B cell (primary cell): ENCODE measurements around the gene FTO. TPM values are rescaled to one million over a fixed set of nuclear protein-coding genes. Genes with fewer than 3 reads are reported as not detected.

ENCODE experiments used
- ATAC-seq: fragments of 200-7000 bp; cut with Tn5 transposase; one replicate; pipeline ENCODE4 v1.10.0; 2021; ENCODE audit warnings: low read depth, mild to moderate bottlenecking, moderate number of reproducible peaks, moderate library complexity
- CTCF ChIA-PET: fragments of 350-600 bp; sonication (Branson Sonifier 250); formaldehyde crosslinking; loops from one replicate; lab custom pipeline; 2021; ENCODE audit warnings: antibody characterized with exemption, inconsistent platforms; lab: Charles Lee
- POLR2A ChIA-PET: fragments of 350-600 bp; sonication (Branson Sonifier 250); formaldehyde crosslinking; loops from one replicate; lab custom pipeline; 2021; ENCODE audit warnings: antibody characterized with exemption; lab: Charles Lee
- DNase-seq: peaks from one replicate; pipeline ENCODE4 v3.0.0; 2013
- H2AFZ ChIP-seq: 2 replicates; pipeline ENCODE4 v1.6.1; 2012; ENCODE audit warnings: mild to moderate bottlenecking, low read depth, low read length; ENCODE audit not compliant: insufficient read depth, poor library complexity, severe bottlenecking
- H3K27ac ChIP-seq, 2 donors: 1 replicate in 1 of 2; 2 replicates in 1 of 2; pipeline ENCODE4 v1.5.1; 2012 to 2013; ENCODE audit warnings: low read length in 2 of 2, mild to moderate bottlenecking in 2 of 2, moderate library complexity in 1 of 2
- H3K27me3 ChIP-seq, 4 experiments: fragments of 200-600 bp in 1 of 4; sonication (generic) in 1 of 4; replicated peaks in 1 of 4; 1 replicate in 2 of 4; 2 replicates in 2 of 4; pipeline versions ENCODE4 v1.6.1 to v1.7.0; 2013 to 2016; ENCODE audit warnings: low read length in 3 of 4, mild to moderate bottlenecking in 2 of 4, mixed read lengths in 1 of 4, moderate library complexity in 1 of 4; ENCODE audit not compliant: insufficient read depth in 4 of 4, control insufficient read depth in 3 of 4; ENCODE audit errors: control extremely low read depth in 1 of 4
- H3K36me3 ChIP-seq, 2 experiments: replicated peaks in 1 of 2; 1 replicate in 1 of 2; 2 replicates in 1 of 2; pipeline versions ENCODE4 v1.6.1 to v1.7.1; 2013; ENCODE audit warnings: low read length in 1 of 2; ENCODE audit not compliant: insufficient read depth in 2 of 2, control insufficient read depth in 1 of 2; ENCODE audit errors: control extremely low read depth in 1 of 2, extremely low read depth in 1 of 2
- H3K4me1 ChIP-seq, 2 donors: fragments of 200-600 bp in 1 of 2; sonication (generic) in 1 of 2; 1 replicate in 1 of 2; 2 replicates in 1 of 2; pipeline versions ENCODE4 v1.5.1 to v1.6.1; 2013 to 2017; ENCODE audit warnings: low read length in 2 of 2; ENCODE audit not compliant: control insufficient read depth in 2 of 2, insufficient read depth in 2 of 2
- H3K4me2 ChIP-seq: replicated peaks from 2 replicates; pipeline ENCODE3; 2012; ENCODE audit warnings: mild to moderate bottlenecking, low read depth, low read length; ENCODE audit not compliant: poor library complexity, severe bottlenecking
- H3K4me3 ChIP-seq, 5 experiments: fragments of 200-600 bp in 1 of 5; sonication (generic) in 1 of 5; 1 replicate in 3 of 5; 2 replicates in 2 of 5; pipeline versions ENCODE4 v1.5.1 to v1.7.0; 2011 to 2016; ENCODE audit warnings: low read length in 4 of 5, mild to moderate bottlenecking in 4 of 5, low read depth in 2 of 5, control low read depth in 1 of 5, moderate library complexity in 1 of 5; ENCODE audit not compliant: insufficient read depth in 1 of 5; ENCODE audit errors: control extremely low read depth in 1 of 5, extremely low read depth in 1 of 5
- H3K79me2 ChIP-seq: fragments of 200-600 bp; sonication (generic); one replicate; pipeline ENCODE4 v1.6.0; 2016; ENCODE audit warnings: low read length; ENCODE audit not compliant: control insufficient read depth, insufficient read depth
- H3K9ac ChIP-seq: fragments of 200-600 bp; sonication (generic); 2 replicates; pipeline ENCODE4 v1.6.1; 2017; ENCODE audit warnings: mild to moderate bottlenecking, low read length, moderate library complexity
- H3K9me3 ChIP-seq, 3 donors: one replicate each; pipeline versions ENCODE4 v1.6.1 to v1.7.1; 2013; ENCODE audit warnings: low read length in 2 of 3; ENCODE audit not compliant: control insufficient read depth in 2 of 3, insufficient read depth in 1 of 3; ENCODE audit errors: control extremely low read depth in 1 of 3
- H4K20me1 ChIP-seq: 2 replicates; pipeline ENCODE4 v1.6.0; 2012; ENCODE audit warnings: mild to moderate bottlenecking, low read length; ENCODE audit not compliant: insufficient read depth, control insufficient read depth, poor library complexity, severe bottlenecking
- H3K27ac Mint-ChIP-seq: one replicate; pipeline ENCODE4 v1.8.0; 2021; ENCODE audit warnings: mixed read lengths
- H3K27me3 Mint-ChIP-seq: one replicate; pipeline ENCODE4 v1.8.0; 2021; ENCODE audit warnings: mixed read lengths
- H3K4me1 Mint-ChIP-seq: one replicate; pipeline ENCODE4 v1.8.0; 2021; ENCODE audit warnings: mixed read lengths
- H3K4me3 Mint-ChIP-seq: one replicate; pipeline ENCODE4 v1.8.0; 2021; ENCODE audit warnings: mixed read lengths
- H3K9me3 Mint-ChIP-seq: one replicate; pipeline ENCODE4 v1.8.0; 2022; ENCODE audit warnings: mixed read lengths; ENCODE audit not compliant: insufficient read depth
- EZH2 ChIP-seq: IDR thresholded peaks from 2 replicates; pipeline ENCODE4 v1.6.1; 2012; ENCODE audit warnings: borderline replicate concordance, low read depth, mild to moderate bottlenecking, moderate library complexity, low read length; ENCODE audit not compliant: insufficient read depth, poor library complexity, severe bottlenecking
- WGBS: methylation state at CpG from one replicate; pipeline ENCODE4 v1.1.5; 2013; ENCODE audit warnings: missing lambda C conversion rate; ENCODE audit not compliant: insufficient coverage; 5-methylcytosine and 5-hydroxymethylcytosine counted together
- intact Hi-C: fragments of 100-400 bp; cut with micrococcal nuclease; formaldehyde crosslinking; loops from one replicate; pipeline ENCODE4 v1.10.0; 2022
- polyA plus RNA-seq: library from polyadenylated mRNA; depleted of rRNA; stranded (reverse); fragments of >200 nt; gene quantifications from 2 replicates; pipeline ENCODE4 v1.2.3, GENCODE V29; 2012
- total RNA-seq, 2 donors: library from RNA; stranded (reverse); fragments of 120-200 nt in 1 of 2; gene quantifications; 1 replicate in 1 of 2; 2 replicates in 1 of 2; pipeline versions ENCODE4 v1.2.3 to v1.2.4, GENCODE V29; 2013 to 2022
- TF ChIP-seq, protein P1 (sequence below): fragments of 200-600 bp; IDR thresholded peaks from one replicate; pipeline ENCODE4 v1.8.0; 2022; ENCODE audit warnings: antibody characterized with exemption, mild to moderate bottlenecking

The FTO gene
- total and polyA plus RNA-seq, 2 donors (not counting 1 experiment from before 2014, with no cell fraction given) = 26.5 to 68.5 TPM

DNA sequence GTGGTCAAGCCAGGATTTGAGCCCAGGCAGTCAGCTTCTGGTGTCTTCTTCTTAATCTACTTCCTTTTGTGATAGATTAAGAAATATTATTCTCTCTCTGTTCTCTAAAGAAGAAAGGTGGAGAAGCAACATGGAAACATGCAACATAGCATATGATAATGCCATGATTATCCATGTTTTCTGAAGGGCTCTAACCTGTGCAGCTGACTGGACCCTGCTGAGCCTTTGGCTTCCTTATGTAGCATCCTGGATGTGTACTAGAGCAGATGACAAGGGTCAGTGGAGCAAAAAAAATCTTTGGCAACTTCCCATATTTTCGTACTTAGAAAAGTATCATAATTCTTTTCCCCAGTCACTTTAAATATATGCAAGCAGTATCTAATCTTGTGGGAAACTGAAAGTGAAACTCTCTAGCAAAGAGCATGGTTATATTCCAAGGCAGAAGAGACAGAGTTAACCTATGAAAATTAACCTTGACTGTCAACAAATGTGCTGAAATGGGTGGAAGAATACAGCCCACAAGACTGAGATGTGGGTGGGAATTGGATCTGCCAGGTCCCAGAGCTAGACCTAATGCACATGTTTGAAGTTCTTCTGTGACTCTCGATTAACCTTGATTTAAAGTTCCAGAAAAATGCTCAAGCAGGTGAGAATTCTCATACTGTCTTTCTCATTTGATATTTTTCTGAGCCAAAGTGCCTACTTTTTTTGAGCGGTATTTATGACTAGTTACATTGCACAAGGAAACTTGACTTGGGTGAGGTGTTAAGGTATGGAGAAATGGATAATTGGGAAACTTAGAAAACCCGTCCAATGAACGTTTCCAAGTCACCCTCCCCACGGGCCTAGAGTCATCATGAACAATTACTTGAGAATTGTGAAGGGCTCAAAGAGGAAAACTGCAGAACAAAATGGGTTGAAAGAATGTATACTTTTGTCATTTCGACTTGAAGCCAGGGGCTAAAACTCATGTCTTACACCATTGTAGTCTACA lies 248.6 kb downstream of the FTO start:
- TF ChIP-seq, protein P1, sequence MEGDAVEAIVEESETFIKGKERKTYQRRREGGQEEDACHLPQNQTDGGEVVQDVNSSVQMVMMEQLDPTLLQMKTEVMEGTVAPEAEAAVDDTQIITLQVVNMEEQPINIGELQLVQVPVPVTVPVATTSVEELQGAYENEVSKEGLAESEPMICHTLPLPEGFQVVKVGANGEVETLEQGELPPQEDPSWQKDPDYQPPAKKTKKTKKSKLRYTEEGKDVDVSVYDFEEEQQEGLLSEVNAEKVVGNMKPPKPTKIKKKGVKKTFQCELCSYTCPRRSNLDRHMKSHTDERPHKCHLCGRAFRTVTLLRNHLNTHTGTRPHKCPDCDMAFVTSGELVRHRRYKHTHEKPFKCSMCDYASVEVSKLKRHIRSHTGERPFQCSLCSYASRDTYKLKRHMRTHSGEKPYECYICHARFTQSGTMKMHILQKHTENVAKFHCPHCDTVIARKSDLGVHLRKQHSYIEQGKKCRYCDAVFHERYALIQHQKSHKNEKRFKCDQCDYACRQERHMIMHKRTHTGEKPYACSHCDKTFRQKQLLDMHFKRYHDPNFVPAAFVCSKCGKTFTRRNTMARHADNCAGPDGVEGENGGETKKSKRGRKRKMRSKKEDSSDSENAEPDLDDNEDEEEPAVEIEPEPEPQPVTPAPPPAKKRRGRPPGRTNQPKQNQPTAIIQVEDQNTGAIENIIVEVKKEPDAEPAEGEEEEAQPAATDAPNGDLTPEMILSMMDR = no peak
- TF ChIP-seq EZH2 = no peak
- ChIA-PET POLR2A (no interaction called here), CTCF (no interaction called here)
- H3K9me3 ChIP-seq = no peaks in the 10 kb centered on the region
- Mint-ChIP-seq H3K4me3 (no peak overlapping the region), H3K27me3 (no peaks in the 10 kb centered on the region), H3K9me3 (no peaks in the 10 kb centered on the region), H3K4me1 (peaks cover 41% of the 10 kb centered on the region), H3K27ac (peak overlapping the region; percentile 13)
- no peaks in the 10 kb centered on the region for H3K36me3 ChIP-seq
- no peaks in the 10 kb centered on the region for H4K20me1 ChIP-seq
- H3K27me3 ChIP-seq = no peaks in the 10 kb centered on the region
- H3K4me1 ChIP-seq = peaks cover 13 to 18% of the 10 kb centered on the region in 2 donors
- no peaks in the 10 kb centered on the region for H3K79me2 ChIP-seq
- DNase-seq (peak; percentile 22), ATAC-seq (no peak)
- no peak overlapping the region for H3K4me3 ChIP-seq
- 96% methylated on average over 4 of the region's 7 CpGs for WGBS
- H3K27ac ChIP-seq = no peak overlapping the region
- H3K4me2 ChIP-seq = peak overlapping the region; percentile 32
- peak overlapping the region; percentile 20 for H3K9ac ChIP-seq
- intact Hi-C loops = loop anchor here (5.0 kb wide), 1 partner anchor 1760 kb away; no protein-coding TSS in a partner anchor
- no peak overlapping the region for H2AFZ ChIP-seq

DNA sequence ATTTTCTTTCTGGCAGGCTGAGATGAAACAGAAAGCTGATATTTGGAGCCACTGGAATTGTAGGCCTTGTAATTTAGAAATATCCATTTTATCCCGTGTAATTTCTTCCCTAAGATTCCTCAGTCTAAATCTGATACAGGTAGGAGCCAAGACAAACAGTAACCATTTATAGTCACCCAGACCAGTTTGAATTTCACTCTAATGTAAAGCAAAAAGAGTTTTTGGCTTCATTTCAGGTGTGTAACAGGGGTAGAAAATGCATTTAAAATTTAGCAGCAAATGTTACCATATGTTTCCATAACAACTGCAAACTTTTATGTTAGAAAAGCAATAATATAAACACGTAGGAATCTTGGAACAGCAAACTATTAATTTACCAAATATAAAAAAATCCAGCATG lies 249.4 kb downstream of the FTO start:
- intact Hi-C loops = loop anchor here (5.0 kb wide), 1 partner anchor 1761 kb away; no protein-coding TSS in a partner anchor
- H4K20me1 ChIP-seq = no peaks in the 10 kb centered on the region
- H3K27me3 Mint-ChIP-seq = no peaks in the 10 kb centered on the region
- no peaks in the 10 kb centered on the region for H3K27me3 ChIP-seq
- no peak overlapping the region for H3K4me2 ChIP-seq
- TF ChIP-seq, protein P1 = no peak
- no peak for TF ChIP-seq EZH2
- POLR2A ChIA-PET = no interaction called here
- WGBS = no CpG with 5 or more reads among the region's 2 CpGs
- H3K27ac Mint-ChIP-seq = no peak overlapping the region
- no peak for ATAC-seq
- no peaks in the 10 kb centered on the region for H3K9me3 Mint-ChIP-seq
- peaks cover 13 to 18% of the 10 kb centered on the region in 2 donors for H3K4me1 ChIP-seq
- H3K4me1 Mint-ChIP-seq = peaks cover 38% of the 10 kb centered on the region
- DNase-seq = no peak
- H3K79me2 ChIP-seq = no peaks in the 10 kb centered on the region
- no peaks in the 10 kb centered on the region for H3K9me3 ChIP-seq
- no peak overlapping the region for H3K9ac ChIP-seq
- H2AFZ ChIP-seq = no peak overlapping the region
- CTCF ChIA-PET = no interaction called here
- H3K36me3 ChIP-seq = no peaks in the 10 kb centered on the region
- no peak overlapping the region for H3K4me3 Mint-ChIP-seq
- H3K4me3 ChIP-seq = no peak overlapping the region
- H3K27ac ChIP-seq = no peak overlapping the region
